ENCODE data around the gene RHBDD1.

The RHBDD1 gene

DNA sequence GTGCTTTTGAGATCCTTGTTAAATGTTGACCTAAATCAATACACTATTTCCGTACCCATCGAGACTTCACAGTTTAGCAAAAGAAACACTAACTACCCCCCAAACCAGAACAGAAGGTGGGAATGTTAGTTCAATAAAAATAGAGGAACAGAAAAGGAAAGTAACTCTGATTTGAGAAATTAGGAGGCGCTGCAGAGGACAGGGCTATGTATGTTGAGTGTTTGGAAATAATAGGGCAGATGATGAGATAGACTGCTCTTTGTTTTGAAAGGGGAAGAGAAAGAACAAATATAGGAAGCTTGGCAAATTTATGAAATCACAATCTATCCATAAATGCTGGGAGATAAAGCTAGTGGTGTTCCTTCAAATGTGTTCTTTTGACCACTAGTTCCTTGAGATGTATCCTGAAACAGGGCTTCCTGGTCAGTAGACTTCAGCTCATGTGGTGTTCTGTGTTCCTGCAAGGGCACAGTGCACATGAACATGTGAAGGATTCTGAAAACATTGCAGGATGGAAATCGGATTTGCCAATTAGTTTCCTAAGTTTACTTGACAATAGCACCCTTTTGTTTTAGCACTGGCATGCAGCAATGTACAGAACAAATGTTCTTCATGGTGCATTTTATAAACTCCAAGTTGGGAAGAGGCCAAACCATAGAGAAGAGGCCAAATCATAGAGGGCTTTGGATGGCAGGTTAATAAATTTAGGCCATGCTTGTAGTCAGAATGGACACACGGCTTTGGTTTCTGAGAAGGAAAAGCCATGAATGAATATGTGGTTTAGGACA lies 39.8 kb downstream of the RHBDD1 start:
- TF ChIP-seq EZH2phosphoT487 (IDR thresholded peaks at IDR 0.05; ENCODE audit: borderline replicate concordance, low read length): no peak
- TF ChIP-seq, protein P1, sequence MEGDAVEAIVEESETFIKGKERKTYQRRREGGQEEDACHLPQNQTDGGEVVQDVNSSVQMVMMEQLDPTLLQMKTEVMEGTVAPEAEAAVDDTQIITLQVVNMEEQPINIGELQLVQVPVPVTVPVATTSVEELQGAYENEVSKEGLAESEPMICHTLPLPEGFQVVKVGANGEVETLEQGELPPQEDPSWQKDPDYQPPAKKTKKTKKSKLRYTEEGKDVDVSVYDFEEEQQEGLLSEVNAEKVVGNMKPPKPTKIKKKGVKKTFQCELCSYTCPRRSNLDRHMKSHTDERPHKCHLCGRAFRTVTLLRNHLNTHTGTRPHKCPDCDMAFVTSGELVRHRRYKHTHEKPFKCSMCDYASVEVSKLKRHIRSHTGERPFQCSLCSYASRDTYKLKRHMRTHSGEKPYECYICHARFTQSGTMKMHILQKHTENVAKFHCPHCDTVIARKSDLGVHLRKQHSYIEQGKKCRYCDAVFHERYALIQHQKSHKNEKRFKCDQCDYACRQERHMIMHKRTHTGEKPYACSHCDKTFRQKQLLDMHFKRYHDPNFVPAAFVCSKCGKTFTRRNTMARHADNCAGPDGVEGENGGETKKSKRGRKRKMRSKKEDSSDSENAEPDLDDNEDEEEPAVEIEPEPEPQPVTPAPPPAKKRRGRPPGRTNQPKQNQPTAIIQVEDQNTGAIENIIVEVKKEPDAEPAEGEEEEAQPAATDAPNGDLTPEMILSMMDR (IDR thresholded peaks at IDR 0.05; ENCODE audit: low read depth, low read length, poor library complexity, severe bottlenecking): no peak
- no peaks in the 10 kb centered on the region for H3F3A ChIP-seq (ENCODE audit: control insufficient read depth, insufficient read depth)
- H3K36me3 ChIP-seq (ENCODE audit: control insufficient read depth, low read length): no peaks in the 10 kb centered on the region
- no peaks in the 10 kb centered on the region for H3K9me2 ChIP-seq (replicated peaks; ENCODE audit: control insufficient read depth, low read length)
- H3K4me3 ChIP-seq (ENCODE audit: low read length): no peak overlapping the region
- no peaks in the 10 kb centered on the region for H4K20me1 ChIP-seq (ENCODE audit: control insufficient read depth, insufficient read depth, low read depth, low read length)
- no peak overlapping the region for H3K4me2 ChIP-seq (ENCODE audit: low read length)
- H3K27ac ChIP-seq (ENCODE audit: low read depth, low read length): no peak overlapping the region
- no peaks in the 10 kb centered on the region for H3K27me3 ChIP-seq (ENCODE audit: control insufficient read depth, low read length)
- no peaks in the 10 kb centered on the region for H3K4me1 ChIP-seq (ENCODE audit: control insufficient read depth, low read length)
- H3K9me3 ChIP-seq (ENCODE audit: control insufficient read depth, insufficient read depth, low read length): no peaks in the 10 kb centered on the region
- H3K79me2 ChIP-seq (ENCODE audit: control insufficient read depth, low read length): no peaks in the 10 kb centered on the region

DNA sequence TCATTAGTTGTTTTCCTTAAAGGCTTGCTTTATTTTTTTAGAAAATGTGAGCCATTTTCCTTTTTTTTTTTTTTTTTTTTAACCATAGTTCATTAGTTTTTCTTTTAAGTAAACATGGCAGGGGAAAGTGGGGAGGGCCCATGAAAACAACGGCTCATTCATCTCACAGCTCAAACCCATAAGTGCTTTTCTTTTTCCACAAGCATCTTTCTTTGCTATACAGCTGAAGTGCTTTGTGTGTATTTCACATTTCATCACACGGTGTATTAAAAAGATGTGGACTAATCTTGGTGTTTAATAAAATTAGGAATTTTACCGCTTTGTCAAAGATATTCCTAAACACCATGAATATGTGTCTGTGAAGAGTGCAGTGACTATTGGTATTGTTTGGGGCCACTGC lies 41.6 kb downstream of the RHBDD1 start:
- H3K27ac ChIP-seq (ENCODE audit: low read depth, low read length): no peak overlapping the region
- no peaks in the 10 kb centered on the region for H3K79me2 ChIP-seq (ENCODE audit: control insufficient read depth, low read length)
- H4K20me1 ChIP-seq (ENCODE audit: control insufficient read depth, insufficient read depth, low read depth, low read length): no peaks in the 10 kb centered on the region

DNA sequence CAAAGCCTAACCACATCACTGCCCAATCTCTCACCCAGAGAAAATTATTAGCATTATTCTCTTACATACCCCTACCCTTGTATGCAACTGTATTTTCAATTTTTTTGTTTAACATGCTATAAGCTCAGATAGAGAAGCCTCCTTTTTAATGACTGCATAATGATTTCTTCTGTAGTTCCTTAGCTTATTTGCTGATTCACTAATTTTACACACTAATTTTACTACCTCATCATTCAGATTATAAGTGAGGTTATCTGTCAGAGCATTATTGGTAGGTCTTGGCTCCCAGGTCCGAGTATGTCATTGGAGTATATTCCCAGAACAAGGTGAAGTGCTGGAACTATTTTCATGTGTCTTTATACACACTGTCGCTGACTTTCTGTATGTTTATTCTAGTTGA lies 45.4 kb downstream of the RHBDD1 start:
- Histone ChIP-seq H3K9me2 (replicated peaks; ENCODE audit: control insufficient read depth, low read length) (no peaks in the 10 kb centered on the region), H3K27ac (ENCODE audit: low read depth, low read length) (no peak overlapping the region), H3K9me3 (ENCODE audit: control insufficient read depth, insufficient read depth, low read length) (no peaks in the 10 kb centered on the region), H3F3A (ENCODE audit: control insufficient read depth, insufficient read depth) (no peaks in the 10 kb centered on the region), H3K4me1 (ENCODE audit: control insufficient read depth, low read length) (no peaks in the 10 kb centered on the region), H3K36me3 (ENCODE audit: control insufficient read depth, low read length) (no peaks in the 10 kb centered on the region), H3K27me3 (ENCODE audit: control insufficient read depth, low read length) (no peaks in the 10 kb centered on the region), H3K4me3 (ENCODE audit: low read length) (no peak overlapping the region), H4K20me1 (ENCODE audit: control insufficient read depth, insufficient read depth, low read depth, low read length) (no peaks in the 10 kb centered on the region), H3K4me2 (ENCODE audit: low read length) (no peak overlapping the region), H3K79me2 (ENCODE audit: control insufficient read depth, low read length) (no peaks in the 10 kb centered on the region)
- TF ChIP-seq, protein P1 (IDR thresholded peaks at IDR 0.05; ENCODE audit: low read depth, low read length, poor library complexity, severe bottlenecking): no peak
- no peak for TF ChIP-seq EZH2phosphoT487 (IDR thresholded peaks at IDR 0.05; ENCODE audit: borderline replicate concordance, low read length)

More for the DNA sequence above, 41.6 kb downstream of the RHBDD1 start:
- TF ChIP-seq, protein P1 (IDR thresholded peaks at IDR 0.05; ENCODE audit: low read depth, low read length, poor library complexity, severe bottlenecking): no peak
- TF ChIP-seq EZH2phosphoT487 (IDR thresholded peaks at IDR 0.05; ENCODE audit: borderline replicate concordance, low read length): no peak
- Histone ChIP-seq H3K36me3 (ENCODE audit: control insufficient read depth, low read length) (no peaks in the 10 kb centered on the region), H3K4me1 (ENCODE audit: control insufficient read depth, low read length) (no peaks in the 10 kb centered on the region), H3F3A (ENCODE audit: control insufficient read depth, insufficient read depth) (no peaks in the 10 kb centered on the region), H3K27me3 (ENCODE audit: control insufficient read depth, low read length) (no peaks in the 10 kb centered on the region), H3K4me3 (ENCODE audit: low read length) (no peak overlapping the region), H3K9me2 (replicated peaks; ENCODE audit: control insufficient read depth, low read length) (no peaks in the 10 kb centered on the region), H3K4me2 (ENCODE audit: low read length) (no peak overlapping the region), H3K9me3 (ENCODE audit: control insufficient read depth, insufficient read depth, low read length) (no peaks in the 10 kb centered on the region)
